Fibroblast of peridontal ligament (primary cell): ENCODE measurements around the gene TTC7B.

Experiments
- DNase-seq: peaks from one replicate; pipeline ENCODE4 v3.0.0-alpha.2; 2010; ENCODE audit errors: extremely low read depth

The TTC7B gene

GRCh38 chr14:90777358-90777757 is 38.9 kb downstream of the TTC7B start:
- DNase-seq: no peak

- DNase-seq: no peak
These were observed 40.8 kb downstream of the TTC7B start for GRCh38 chr14:90775441-90775840.

GRCh38 chr14:90774316-90774715 is 41.9 kb downstream of the TTC7B start:
- DNase-seq: no peak

- no peak for DNase-seq
These were observed 42.5 kb downstream of the TTC7B start for GRCh38 chr14:90773705-90774104.

GRCh38 chr14:90773196-90773486 is 43.1 kb downstream of the TTC7B start:
- DNase-seq: no peak

GRCh38 chr14:90767899-90768298 is 48.3 kb downstream of the TTC7B start:
- no peak for DNase-seq

- peak; percentile 21 for DNase-seq
These were observed 55.5 kb downstream of the TTC7B start for GRCh38 chr14:90760591-90761316.

- DNase-seq: no peak
These were observed 56.2 kb downstream of the TTC7B start for GRCh38 chr14:90760078-90760444.

GRCh38 chr14:90759370-90760077 is 56.7 kb downstream of the TTC7B start:
- no peak for DNase-seq

GRCh38 chr14:90758959-90759358 is 57.3 kb downstream of the TTC7B start:
- peak; percentile 67 for DNase-seq

GRCh38 chr14:90758028-90758889 is 58.0 kb downstream of the TTC7B start:
- peak; percentile 86 for DNase-seq

- no peak for DNase-seq
These were observed 58.8 kb downstream of the TTC7B start for GRCh38 chr14:90757452-90757851.

- no peak for DNase-seq
These were observed 59.4 kb downstream of the TTC7B start for GRCh38 chr14:90756755-90757345.

GRCh38 chr14:90755661-90756304 is 60.4 kb downstream of the TTC7B start:
- DNase-seq: peak; percentile 11

- no peak for DNase-seq
These were observed 62.7 kb downstream of the TTC7B start for GRCh38 chr14:90753456-90754005.

GRCh38 chr14:90750701-90751100 is 65.5 kb downstream of the TTC7B start:
- no peak for DNase-seq

- no peak for DNase-seq
These were observed 66.0 kb downstream of the TTC7B start for GRCh38 chr14:90750191-90750590.

GRCh38 chr14:90747909-90748308 is 68.3 kb downstream of the TTC7B start:
- no peak for DNase-seq

GRCh38 chr14:90743826-90744225 is 72.4 kb downstream of the TTC7B start:
- DNase-seq: no peak

- DNase-seq: no peak
These were observed 72.8 kb downstream of the TTC7B start for GRCh38 chr14:90743425-90743824.

GRCh38 chr14:90742729-90743128 is 73.5 kb downstream of the TTC7B start:
- DNase-seq: no peak

- no peak for DNase-seq
These were observed 74.0 kb downstream of the TTC7B start for GRCh38 chr14:90742252-90742651.
